ENCODE measurements around the gene PLEKHF1.

Gene PLEKHF1

DNA sequence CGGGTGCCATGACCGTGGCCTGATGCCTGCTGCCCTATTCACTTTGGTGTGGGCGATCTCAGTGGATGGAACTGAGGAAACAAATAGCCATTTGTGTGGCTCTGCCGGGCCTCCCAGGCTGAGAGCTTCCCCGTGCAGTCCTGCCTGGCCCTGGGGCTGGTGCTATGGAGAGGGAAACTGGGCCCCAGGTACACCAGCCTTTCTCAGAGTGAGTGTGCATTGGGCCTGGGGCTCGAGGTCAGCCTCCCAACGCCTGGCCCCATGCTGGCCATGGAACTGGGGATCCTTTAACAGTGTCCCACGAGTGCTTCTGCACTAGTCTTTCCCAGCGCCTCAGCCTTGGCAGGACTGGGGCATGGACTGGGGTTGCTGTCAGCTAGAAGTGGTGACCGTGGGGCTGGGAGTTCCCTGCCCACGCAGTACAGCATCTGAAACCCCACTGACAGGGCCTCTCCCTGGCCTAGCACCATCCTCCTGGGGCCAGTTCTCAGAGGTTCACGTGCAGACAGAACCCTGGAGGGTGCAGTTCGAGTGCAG, 10.5 kb downstream of the PLEKHF1 start:
- TF ChIP-seq FOXP2 (optimal IDR thresholded peaks at IDR 0.05; ENCODE audit: borderline replicate concordance, extremely low read depth, extremely low read length, insufficient read depth): no peak
- no peak for TF ChIP-seq TAF1 (IDR thresholded peaks at IDR 0.05; ENCODE audit: borderline replicate concordance, insufficient read depth, low read length)
- TF ChIP-seq POLR2AphosphoS5 (IDR thresholded peaks at IDR 0.05; ENCODE audit: low read depth, low read length): no peak
- TF ChIP-seq SIN3A (IDR thresholded peaks at IDR 0.05; ENCODE audit: borderline replicate concordance, insufficient read depth, low read length): no peak
- TF ChIP-seq, protein P1, sequence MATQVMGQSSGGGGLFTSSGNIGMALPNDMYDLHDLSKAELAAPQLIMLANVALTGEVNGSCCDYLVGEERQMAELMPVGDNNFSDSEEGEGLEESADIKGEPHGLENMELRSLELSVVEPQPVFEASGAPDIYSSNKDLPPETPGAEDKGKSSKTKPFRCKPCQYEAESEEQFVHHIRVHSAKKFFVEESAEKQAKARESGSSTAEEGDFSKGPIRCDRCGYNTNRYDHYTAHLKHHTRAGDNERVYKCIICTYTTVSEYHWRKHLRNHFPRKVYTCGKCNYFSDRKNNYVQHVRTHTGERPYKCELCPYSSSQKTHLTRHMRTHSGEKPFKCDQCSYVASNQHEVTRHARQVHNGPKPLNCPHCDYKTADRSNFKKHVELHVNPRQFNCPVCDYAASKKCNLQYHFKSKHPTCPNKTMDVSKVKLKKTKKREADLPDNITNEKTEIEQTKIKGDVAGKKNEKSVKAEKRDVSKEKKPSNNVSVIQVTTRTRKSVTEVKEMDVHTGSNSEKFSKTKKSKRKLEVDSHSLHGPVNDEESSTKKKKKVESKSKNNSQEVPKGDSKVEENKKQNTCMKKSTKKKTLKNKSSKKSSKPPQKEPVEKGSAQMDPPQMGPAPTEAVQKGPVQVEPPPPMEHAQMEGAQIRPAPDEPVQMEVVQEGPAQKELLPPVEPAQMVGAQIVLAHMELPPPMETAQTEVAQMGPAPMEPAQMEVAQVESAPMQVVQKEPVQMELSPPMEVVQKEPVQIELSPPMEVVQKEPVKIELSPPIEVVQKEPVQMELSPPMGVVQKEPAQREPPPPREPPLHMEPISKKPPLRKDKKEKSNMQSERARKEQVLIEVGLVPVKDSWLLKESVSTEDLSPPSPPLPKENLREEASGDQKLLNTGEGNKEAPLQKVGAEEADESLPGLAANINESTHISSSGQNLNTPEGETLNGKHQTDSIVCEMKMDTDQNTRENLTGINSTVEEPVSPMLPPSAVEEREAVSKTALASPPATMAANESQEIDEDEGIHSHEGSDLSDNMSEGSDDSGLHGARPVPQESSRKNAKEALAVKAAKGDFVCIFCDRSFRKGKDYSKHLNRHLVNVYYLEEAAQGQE (IDR thresholded peaks at IDR 0.05; ENCODE audit: insufficient read depth in 1 of 2, low read depth in 2 of 2, low read length in 2 of 2): no peak

DNA sequence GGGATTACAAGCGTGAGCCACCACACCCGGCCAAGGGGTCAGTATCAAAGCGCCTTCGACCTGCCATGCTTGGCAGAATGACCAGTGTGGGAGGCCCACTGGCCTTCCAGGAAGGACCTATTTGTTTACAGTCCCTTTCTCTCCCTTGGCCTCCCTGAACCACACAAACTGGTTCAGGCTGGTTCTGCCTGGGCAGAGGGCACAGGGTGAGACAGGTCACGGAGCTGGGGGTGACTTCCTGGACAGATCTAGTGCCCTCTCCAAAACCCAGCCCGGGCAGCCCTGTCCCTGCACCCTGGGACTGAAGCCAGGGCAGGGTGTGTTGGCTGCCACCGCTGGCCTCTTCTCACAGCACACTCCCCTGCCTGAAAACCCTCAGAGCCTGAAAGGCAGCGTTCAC, 11.3 kb downstream of the PLEKHF1 start:
- no peak for TF ChIP-seq TAF1 (IDR thresholded peaks at IDR 0.05; ENCODE audit: borderline replicate concordance, insufficient read depth, low read length)
- no peak for TF ChIP-seq FOXP2 (optimal IDR thresholded peaks at IDR 0.05; ENCODE audit: borderline replicate concordance, extremely low read depth, extremely low read length, insufficient read depth)
- TF ChIP-seq SIN3A (IDR thresholded peaks at IDR 0.05; ENCODE audit: borderline replicate concordance, insufficient read depth, low read length): no peak
- TF ChIP-seq POLR2AphosphoS5 (IDR thresholded peaks at IDR 0.05; ENCODE audit: low read depth, low read length): no peak
- TF ChIP-seq, protein P1 (IDR thresholded peaks at IDR 0.05; ENCODE audit: insufficient read depth in 1 of 2, low read depth in 2 of 2, low read length in 2 of 2): no peak

DNA sequence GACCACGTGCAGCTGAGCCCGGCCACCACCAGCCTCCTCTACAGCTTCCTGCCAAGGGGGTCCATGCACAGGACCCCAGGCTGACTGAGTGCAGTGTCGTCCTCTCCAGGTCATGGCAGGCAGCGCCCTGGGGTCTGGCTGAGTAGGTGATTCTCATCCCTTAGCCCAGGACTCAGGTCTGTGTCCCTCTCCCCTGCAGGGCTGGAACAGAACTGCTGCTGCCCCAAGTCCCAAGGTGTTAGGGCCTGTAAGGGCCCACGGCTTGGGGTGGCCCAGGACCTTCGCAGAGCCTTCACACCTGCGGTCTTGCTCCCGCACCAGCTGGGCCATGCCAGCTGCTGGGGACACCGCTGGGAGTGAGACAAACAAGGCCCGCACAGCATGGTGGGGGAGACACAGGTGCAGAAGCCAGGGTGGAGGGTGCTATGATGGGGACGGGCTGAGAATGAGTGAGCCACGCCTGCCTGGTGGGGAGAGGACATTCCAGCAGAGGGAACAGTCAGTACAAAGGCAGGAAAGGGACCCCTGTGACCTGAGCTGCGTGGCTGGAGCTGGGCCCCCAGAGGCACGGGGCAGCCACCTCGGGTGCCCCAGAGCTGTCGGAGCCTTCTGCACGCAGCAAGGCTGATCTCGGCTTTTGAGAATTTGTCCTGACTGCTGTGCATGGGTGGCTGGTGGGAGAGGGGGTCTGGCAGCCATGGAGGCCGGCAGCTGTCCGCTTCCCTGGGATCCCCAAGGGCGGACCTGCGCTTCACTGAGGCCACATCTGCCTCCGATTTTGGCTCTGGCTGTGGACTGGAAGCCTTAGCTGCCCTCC, 11.9 kb downstream of the PLEKHF1 start:
- no peak for TF ChIP-seq POLR2AphosphoS5 (IDR thresholded peaks at IDR 0.05; ENCODE audit: low read depth, low read length)
- peak; percentile 10 for TF ChIP-seq FOXP2 (optimal IDR thresholded peaks at IDR 0.05; ENCODE audit: borderline replicate concordance, extremely low read depth, extremely low read length, insufficient read depth)
- no peak for TF ChIP-seq TAF1 (IDR thresholded peaks at IDR 0.05; ENCODE audit: borderline replicate concordance, insufficient read depth, low read length)
- TF ChIP-seq, protein P1 (IDR thresholded peaks at IDR 0.05; ENCODE audit: insufficient read depth in 1 of 2, low read depth in 2 of 2, low read length in 2 of 2): no peak
- no peak for TF ChIP-seq SIN3A (IDR thresholded peaks at IDR 0.05; ENCODE audit: borderline replicate concordance, insufficient read depth, low read length)

DNA sequence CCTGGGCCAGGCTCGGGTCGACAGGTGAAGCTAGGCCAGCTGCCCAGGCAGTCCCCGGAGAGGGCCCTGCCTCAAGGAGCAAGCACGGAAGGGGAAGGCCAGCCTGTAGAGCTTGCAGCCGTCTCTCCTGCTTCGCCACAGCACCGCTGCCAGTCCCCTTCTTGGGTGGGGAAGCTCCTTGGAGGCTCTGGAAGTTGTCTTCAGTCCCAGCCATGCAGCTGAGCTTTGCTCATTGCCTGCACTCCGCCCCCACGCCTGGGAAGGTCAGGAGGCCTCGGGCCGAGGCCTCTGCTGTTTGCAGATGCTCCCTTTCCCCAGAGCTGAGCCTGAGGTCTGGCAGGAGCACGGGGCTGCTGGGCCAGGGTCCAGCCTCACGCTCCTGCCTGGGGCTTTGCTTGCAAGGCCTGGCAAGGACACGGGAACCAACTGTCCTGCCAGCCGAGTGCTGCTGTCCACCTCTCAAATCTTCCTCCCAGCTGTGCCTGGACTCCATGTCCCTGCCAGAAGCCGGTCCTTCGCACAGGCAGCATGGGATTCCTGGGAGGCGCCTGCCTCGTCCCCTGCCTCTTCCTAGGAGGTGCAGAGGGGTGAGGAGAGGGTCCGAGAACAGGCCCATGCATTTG, 13.3 kb downstream of the PLEKHF1 start:
- no peak for TF ChIP-seq POLR2AphosphoS5 (IDR thresholded peaks at IDR 0.05; ENCODE audit: low read depth, low read length)
- no peak for TF ChIP-seq SIN3A (IDR thresholded peaks at IDR 0.05; ENCODE audit: borderline replicate concordance, insufficient read depth, low read length)
- TF ChIP-seq, protein P1 (IDR thresholded peaks at IDR 0.05; ENCODE audit: insufficient read depth in 1 of 2, low read depth in 2 of 2, low read length in 2 of 2): no peak
- TF ChIP-seq TAF1 (IDR thresholded peaks at IDR 0.05; ENCODE audit: borderline replicate concordance, insufficient read depth, low read length): no peak
- no peak for TF ChIP-seq FOXP2 (optimal IDR thresholded peaks at IDR 0.05; ENCODE audit: borderline replicate concordance, extremely low read depth, extremely low read length, insufficient read depth)
